GM21737 (cell line): ENCODE results near the gene AGAP1.
"Not testable (repeated sequence)": the region's sequence is repeated elsewhere in the genome, so short reads cannot be mapped to it uniquely, and the experiment has no call there.

ENCODE experiments used
- ATAC-seq: cut with Tn5 transposase; IDR thresholded peaks from one replicate; pipeline ENCODE4 v1.9.1; 2021; ENCODE audit warnings: mild to moderate bottlenecking, moderate library complexity; ENCODE audit not compliant: unreplicated experiment

AGAP1 gene

GRCh38 chr2:235584638-235585007 lies 90.8 kb downstream of the AGAP1 start:
- no peak for ATAC-seq

GRCh38 chr2:235587202-235587601 lies 93.4 kb downstream of the AGAP1 start:
- ATAC-seq = no peak

DNA sequence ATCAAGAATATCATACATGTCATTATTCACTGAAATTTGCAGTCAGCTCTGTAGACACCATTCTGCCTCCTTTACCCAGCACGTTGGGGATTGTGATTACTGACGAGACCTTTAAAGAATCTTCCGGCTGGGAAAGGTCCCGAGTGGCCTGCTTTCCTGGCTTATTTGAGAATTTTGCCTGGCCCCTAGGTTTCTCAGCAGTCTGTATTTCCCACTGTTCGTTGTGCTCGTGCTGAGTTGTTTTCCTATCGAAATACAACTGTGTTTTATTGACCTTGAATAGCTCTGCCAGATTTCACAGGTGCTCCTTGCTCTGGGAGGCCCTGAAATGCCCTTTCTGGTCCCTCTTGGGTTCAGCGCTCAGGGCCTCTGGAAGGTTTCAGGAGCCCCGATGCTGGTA lies 94.9 kb downstream of the AGAP1 start:
- no peak for ATAC-seq

- ATAC-seq = no peak
Measured at GRCh38 chr2:235591231-235591730, 97.4 kb downstream of the AGAP1 start.

GRCh38 chr2:235591921-235592320 lies 98.1 kb downstream of the AGAP1 start:
- ATAC-seq = no peak

DNA sequence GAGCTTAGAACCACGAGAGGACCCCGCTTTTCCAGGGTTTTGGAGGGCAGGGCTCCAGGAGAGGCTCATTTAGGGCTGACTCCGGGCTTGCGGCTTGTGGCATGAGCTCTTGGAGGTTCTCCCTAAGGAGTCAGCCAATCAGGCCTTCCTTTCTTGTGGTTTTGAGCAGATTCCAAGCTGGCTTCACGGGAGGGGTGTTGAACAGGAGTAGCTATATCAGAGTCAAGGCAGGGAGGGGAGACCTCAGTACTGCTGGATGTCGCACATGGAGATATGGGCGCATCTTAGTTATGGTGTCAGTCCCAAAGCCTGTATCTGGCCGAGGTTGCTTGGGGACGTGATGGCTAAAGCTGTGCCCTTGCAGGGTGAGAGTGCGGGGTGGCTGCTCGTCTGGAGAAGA lies 98.6 kb downstream of the AGAP1 start:
- no peak for ATAC-seq

- no peak for ATAC-seq
Measured at GRCh38 chr2:235592836-235593235, 99.0 kb downstream of the AGAP1 start.

- no peak for ATAC-seq
Measured at GRCh38 chr2:235594041-235594440, 100.2 kb downstream of the AGAP1 start.

GRCh38 chr2:235594964-235595363 lies 101.1 kb downstream of the AGAP1 start:
- ATAC-seq = no peak

- ATAC-seq = no peak
Measured at GRCh38 chr2:235595422-235596010, 101.7 kb downstream of the AGAP1 start.

- no peak for ATAC-seq
Measured at GRCh38 chr2:235596272-235596671, 102.4 kb downstream of the AGAP1 start.

DNA sequence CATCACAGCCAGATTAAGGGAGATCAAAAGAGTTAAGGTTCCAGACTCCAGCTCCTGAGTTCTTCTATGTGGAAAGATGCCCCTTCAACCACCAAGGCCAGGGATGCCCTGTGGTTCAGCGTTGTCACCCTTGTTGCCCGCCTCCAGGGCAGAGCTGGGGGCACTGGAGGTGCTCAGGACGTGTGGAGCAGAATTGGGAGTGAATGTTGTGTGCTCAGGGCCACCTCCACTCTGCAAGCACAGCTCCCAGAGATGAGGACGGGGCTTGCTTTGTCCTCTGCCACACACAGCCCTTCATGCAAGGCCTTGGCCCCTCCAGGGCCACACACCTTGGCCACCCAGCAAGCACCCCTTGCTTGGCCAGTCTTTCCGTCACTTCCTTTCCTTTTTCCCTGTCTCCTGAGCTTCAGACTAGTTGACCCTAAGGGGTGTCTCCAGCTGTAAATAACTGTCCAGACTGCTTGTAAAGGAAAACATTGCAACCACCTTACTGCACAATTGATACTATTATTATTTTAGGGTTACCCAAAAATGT lies 103.3 kb downstream of the AGAP1 start:
- ATAC-seq = no peak

DNA sequence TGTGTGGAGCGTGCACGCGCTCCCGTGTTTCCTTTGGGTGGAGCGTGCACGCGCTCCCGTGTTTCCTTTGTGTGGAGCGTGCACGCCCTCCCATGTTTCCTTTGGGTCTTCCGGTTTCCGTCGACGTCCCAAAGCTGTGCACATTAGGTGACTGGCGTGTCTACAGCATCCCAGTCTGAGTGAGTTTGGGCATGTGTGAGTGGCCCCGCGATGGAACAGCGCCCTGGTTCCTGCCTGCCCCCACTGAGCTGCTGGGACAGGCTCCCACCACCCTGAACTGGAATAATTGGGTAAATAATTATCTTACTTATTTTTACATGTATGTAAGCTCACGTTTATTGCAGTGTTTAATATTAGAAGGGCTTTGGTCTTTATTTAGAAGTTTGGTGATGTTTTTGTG lies 104.2 kb downstream of the AGAP1 start:
- ATAC-seq = no peak

DNA sequence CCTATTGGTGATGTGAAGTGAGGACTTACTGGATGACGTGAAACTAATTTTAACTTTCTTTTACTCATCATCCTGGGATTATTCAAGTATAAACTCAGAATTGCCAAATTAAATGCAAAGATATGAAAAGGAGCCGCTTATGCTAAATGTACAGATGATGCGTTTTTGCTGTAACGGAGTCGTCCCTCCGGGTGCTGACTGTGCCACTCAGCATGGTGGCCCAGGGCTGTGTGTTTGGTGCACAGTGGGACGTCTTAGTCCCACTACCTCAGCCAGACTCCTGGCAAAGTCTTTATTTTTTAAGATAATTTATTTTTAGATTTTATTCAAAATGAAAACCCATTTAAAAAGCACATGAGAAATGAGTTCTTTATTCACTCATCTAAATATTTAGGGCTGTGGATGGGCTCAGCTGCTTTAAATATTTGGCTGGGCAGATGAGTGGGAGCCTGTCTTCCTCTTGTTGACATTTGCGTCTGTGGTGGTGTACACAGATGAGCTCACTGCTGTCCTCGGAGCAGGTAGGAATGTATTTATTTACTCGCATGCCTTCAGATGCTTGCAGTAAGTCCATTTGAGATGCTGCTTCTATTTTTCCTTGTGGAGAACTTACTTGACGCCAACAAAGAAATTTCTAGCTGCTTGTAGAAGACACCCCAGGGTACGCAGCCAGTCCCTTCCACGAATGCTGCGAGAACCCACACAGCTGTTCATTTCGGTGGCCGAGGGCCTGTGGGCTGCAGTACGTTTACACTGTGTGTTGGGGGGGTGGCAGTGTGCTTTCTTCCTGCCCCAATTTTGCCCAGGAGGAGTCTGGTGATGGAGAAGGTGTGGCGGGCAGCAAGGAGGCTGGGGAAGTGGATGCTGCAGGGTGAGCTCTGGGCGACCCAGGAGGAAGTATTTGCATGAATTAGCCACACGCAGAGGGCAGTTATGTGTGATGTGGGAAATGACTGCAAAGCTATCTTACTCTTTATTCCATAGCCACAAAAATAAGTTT lies 105.0 kb downstream of the AGAP1 start:
- ATAC-seq = no peak

DNA sequence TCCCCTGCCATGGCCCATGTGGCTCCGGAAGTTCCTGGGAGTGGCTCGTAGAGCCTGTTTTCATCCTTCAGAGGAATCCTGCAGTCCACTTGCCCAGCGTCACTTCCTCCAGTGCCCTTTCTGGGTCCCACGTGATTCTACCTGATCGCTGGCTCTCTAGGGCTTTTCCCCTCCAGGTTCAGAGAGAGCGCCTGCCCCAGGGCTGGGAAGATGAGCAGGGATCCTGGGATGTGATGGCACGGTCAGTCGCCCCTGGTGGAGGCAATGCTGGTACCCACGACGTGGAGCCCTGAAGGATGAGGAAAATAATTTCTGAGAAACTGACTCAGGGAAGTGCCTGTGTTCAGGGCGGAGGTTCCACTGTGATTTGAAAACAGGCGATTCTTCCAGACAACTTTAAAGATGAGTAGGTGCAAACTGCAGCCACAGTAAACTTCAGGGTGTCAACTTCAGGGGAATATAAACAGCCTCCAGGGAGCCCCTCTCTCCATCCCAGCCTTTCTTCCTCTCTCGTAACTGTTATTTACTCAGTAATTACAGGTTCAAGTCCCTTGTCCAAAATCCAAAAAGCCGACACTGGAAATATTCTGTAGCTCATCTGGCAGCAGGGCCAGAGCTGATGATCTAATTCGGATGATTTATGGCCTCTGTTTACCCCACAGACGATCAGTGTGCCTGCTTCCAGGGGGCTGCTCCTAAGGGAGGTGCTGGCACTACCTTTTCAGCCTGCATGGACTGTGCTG lies 105.9 kb downstream of the AGAP1 start:
- no peak for ATAC-seq

GRCh38 chr2:235600406-235600805 lies 106.6 kb downstream of the AGAP1 start:
- ATAC-seq = no peak

- ATAC-seq = no peak
Measured at GRCh38 chr2:235600926-235601325, 107.1 kb downstream of the AGAP1 start.

DNA sequence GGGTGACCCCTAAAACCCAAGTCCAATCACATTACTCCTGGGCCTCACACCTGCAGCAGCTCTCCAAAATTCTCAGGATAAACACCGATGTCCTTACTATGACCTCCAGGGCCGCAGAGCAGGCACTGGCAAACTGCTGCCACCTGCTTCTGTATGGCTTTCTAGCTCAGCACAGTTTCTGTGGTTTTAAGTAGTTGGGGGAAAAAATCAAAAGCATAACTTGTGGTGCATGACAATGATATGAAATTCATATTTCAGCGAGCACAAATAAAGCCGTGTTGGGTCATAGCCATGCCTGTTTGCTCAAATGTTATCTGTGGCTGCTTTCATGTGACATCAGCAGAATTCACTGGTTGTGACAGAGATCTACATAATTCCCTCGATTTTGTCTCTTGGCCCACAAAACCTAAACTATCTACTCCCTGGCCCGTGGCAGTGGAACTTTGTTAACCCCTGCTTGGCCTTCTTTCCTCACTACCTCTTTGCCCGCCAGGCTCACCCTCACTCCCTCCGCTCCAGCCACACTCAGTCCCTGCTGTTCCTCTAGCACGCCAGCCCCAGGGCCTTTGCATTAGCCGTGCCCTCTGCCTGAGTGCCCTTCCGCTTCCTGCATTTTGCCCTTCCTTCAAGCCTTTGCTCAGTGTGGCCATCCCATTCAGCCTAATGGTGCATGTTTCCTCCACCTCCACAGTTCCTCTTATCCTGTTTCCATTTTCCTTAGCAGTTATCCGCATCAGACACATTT lies 108.3 kb downstream of the AGAP1 start:
- no peak for ATAC-seq

- ATAC-seq = not testable (repeated sequence)
Measured at GRCh38 chr2:235602971-235603370, 109.1 kb downstream of the AGAP1 start.

DNA sequence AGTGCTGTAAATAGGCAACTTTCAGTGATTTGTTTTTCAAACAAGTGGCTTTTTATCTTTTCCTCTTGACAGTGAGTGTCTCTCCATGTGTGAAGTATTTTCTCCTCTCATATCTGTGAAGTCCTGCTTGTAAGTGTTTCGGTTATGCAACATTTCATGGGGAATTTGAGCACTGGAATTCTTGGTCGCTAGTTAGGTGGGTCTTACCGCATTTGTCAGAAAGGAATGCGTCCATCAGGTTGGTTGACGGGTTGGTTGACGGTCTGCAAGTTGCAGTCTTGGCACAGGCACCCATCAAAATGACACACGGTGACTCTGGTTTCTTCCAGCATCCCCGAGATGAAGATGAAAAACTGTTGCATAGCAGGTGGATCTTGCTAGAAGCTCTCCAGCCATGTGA lies 109.8 kb downstream of the AGAP1 start:
- ATAC-seq = no peak
